ENCODE data around the gene ASB1.

- TF ChIP-seq CTCF (IDR thresholded peaks at IDR 0.05) = no peak
- no peak for TF ChIP-seq EZH2 (IDR thresholded peaks at IDR 0.05; ENCODE audit: borderline replicate concordance, insufficient read depth, low read depth, low read length, poor library complexity, severe bottlenecking)
Measured at GRCh38 chr2:238456449-238456848, 29.7 kb downstream of the ASB1 start.

All from B cell (primary cell).